IMR-90 (cell line): Measurements from ENCODE around the gene CCDC71. TPM values are rescaled to one million over a fixed set of nuclear protein-coding genes. Genes with fewer than 3 reads are reported as not detected.
A peak's percentile ranks its signal among the peaks of the same experiment; 100 is the strongest.

Experiments used
- ATAC-seq: fragments of 200-7000 bp; cut with Tn5 transposase; 2 replicates; pipeline ENCODE4 v1.9.1; 2020; ENCODE audit warnings: low read depth, mild to moderate bottlenecking, moderate library complexity
- BruUV-seq: library from RNA; stranded (reverse); fragments of 400-500 nt; replicated peaks from 2 replicates; lab custom pipeline; 2021; lab: Mats Ljungman, UMichigan
- CTCF ChIA-PET: fragments of 300-600 bp; formaldehyde crosslinking; extraction: SDS; loops from one replicate; lab custom pipeline; 2021; ENCODE audit warnings: antibody characterized with exemption; lab: Yijun Ruan, JAX
- POLR2A ChIA-PET: fragments of 300-600 bp; sonication (Branson Sonifier 250); formaldehyde crosslinking; loops from one replicate; lab custom pipeline; 2022; ENCODE audit warnings: antibody characterized with exemption; ENCODE audit not compliant: unreplicated experiment; lab: Charles Lee
- DNase-seq: peaks from one replicate; pipeline ENCODE4 v3.0.0; 2013
- H2AFZ ChIP-seq: replicated peaks from 2 replicates; pipeline ENCODE3; 2013; ENCODE audit warnings: low read length, mild to moderate bottlenecking; ENCODE audit not compliant: poor library complexity
- H2AK5ac ChIP-seq: 2 replicates; pipeline ENCODE4 v1.6.1; 2013; ENCODE audit warnings: low read depth, low read length, inconsistent platforms
- H2AK9ac ChIP-seq: replicated peaks from 2 replicates; pipeline ENCODE3; 2013; ENCODE audit warnings: mild to moderate bottlenecking, low read depth, low read length, moderate library complexity; ENCODE audit not compliant: poor library complexity
- H2BK120ac ChIP-seq: 2 replicates; pipeline ENCODE4 v1.6.1; 2013; ENCODE audit warnings: low read depth, low read length, inconsistent platforms
- H2BK15ac ChIP-seq: 3 replicates; pipeline ENCODE4 v1.6.1; 2013; ENCODE audit warnings: low read depth, low read length, inconsistent platforms
- H2BK20ac ChIP-seq: 2 replicates; pipeline ENCODE4 v1.6.1; 2013; ENCODE audit warnings: low read depth, mild to moderate bottlenecking, inconsistent platforms, low read length, moderate library complexity
- H2BK5ac ChIP-seq: 2 replicates; pipeline ENCODE4 v1.6.1; 2013; ENCODE audit warnings: mild to moderate bottlenecking, low read depth, low read length, inconsistent platforms; ENCODE audit not compliant: poor library complexity, severe bottlenecking
- H3K14ac ChIP-seq: replicated peaks from 2 replicates; pipeline ENCODE4 v1.6.1; 2013; ENCODE audit warnings: low read depth, low read length, inconsistent platforms
- H3K18ac ChIP-seq: 2 replicates; pipeline ENCODE4 v1.6.1; 2013; ENCODE audit warnings: low read depth, low read length, control low read depth
- H3K23ac ChIP-seq: 2 replicates; pipeline ENCODE4 v1.6.1; 2013; ENCODE audit warnings: low read depth, low read length, inconsistent platforms
- H3K27ac ChIP-seq: 2 replicates; pipeline ENCODE4 v1.5.1; 2013; ENCODE audit warnings: mild to moderate bottlenecking, control low read depth, low read length; ENCODE audit not compliant: insufficient read depth
- H3K27me3 ChIP-seq: 2 replicates; pipeline ENCODE4 v1.6.1; 2013; ENCODE audit warnings: low read length; ENCODE audit not compliant: control insufficient read depth, insufficient read depth
- H3K36me3 ChIP-seq: 2 replicates; pipeline ENCODE4 v1.6.1; 2013; ENCODE audit warnings: low read length, mixed read lengths; ENCODE audit not compliant: control insufficient read depth, insufficient read depth
- H3K4ac ChIP-seq: 2 replicates; pipeline ENCODE4 v1.6.1; 2013; ENCODE audit warnings: low read depth, low read length, inconsistent platforms
- H3K4me1 ChIP-seq: 2 replicates; pipeline ENCODE4 v1.6.1; 2013; ENCODE audit warnings: low read length, mixed read lengths; ENCODE audit not compliant: control insufficient read depth, insufficient read depth
- H3K4me2 ChIP-seq: 2 replicates; pipeline ENCODE4 v1.6.1; 2013; ENCODE audit warnings: low read depth, mild to moderate bottlenecking, control low read depth, low read length, moderate library complexity
- H3K4me3 ChIP-seq: 2 replicates; pipeline ENCODE4 v1.5.1; 2013; ENCODE audit warnings: low read depth, mild to moderate bottlenecking, control low read depth, low read length, moderate library complexity; ENCODE audit not compliant: insufficient read depth
- H3K56ac ChIP-seq: 2 replicates; pipeline ENCODE4 v1.6.1; 2013; ENCODE audit warnings: low read length, inconsistent platforms; ENCODE audit not compliant: insufficient read depth; ENCODE audit errors: extremely low read depth
- H3K79me1 ChIP-seq, 2 experiments: 2 replicates each; pipeline ENCODE4 v1.6.1; 2013; ENCODE audit warnings: low read length in 2 of 2, inconsistent platforms in 1 of 2, low read depth in 1 of 2
- H3K9ac ChIP-seq: 2 replicates; pipeline ENCODE4 v1.6.1; 2013; ENCODE audit warnings: low read depth, low read length, control low read depth
- H3K9me1 ChIP-seq: 2 replicates; pipeline ENCODE4 v1.6.1; 2013; ENCODE audit warnings: low read length, inconsistent platforms; ENCODE audit not compliant: insufficient read depth
- H3K9me3 ChIP-seq: 2 replicates; pipeline ENCODE4 v1.6.1; 2013; ENCODE audit warnings: low read length; ENCODE audit not compliant: control insufficient read depth, insufficient read depth
- H4K20me1 ChIP-seq: 2 replicates; pipeline ENCODE4 v1.6.1; 2013; ENCODE audit warnings: low read length, inconsistent platforms; ENCODE audit not compliant: insufficient read depth
- H4K5ac ChIP-seq: 2 replicates; pipeline ENCODE4 v1.6.1; 2013; ENCODE audit warnings: mild to moderate bottlenecking, low read depth, low read length, control low read depth
- H4K8ac ChIP-seq, 2 experiments: 2 replicates each; pipeline ENCODE4 v1.6.1; 2013; ENCODE audit warnings: low read depth in 2 of 2, low read length in 2 of 2, control low read depth in 1 of 2, inconsistent platforms in 1 of 2
- H4K91ac ChIP-seq: 2 replicates; pipeline ENCODE4 v1.6.1; 2013; ENCODE audit warnings: low read depth, low read length, inconsistent platforms; ENCODE audit not compliant: insufficient read depth
- BHLHE40 ChIP-seq: fragments of 150-350 bp; IDR thresholded peaks from 2 replicates; pipeline ENCODE4 v1.6.1; 2016; ENCODE audit warnings: mild to moderate bottlenecking, low read depth, low read length
- CEBPB ChIP-seq: IDR thresholded peaks from 2 replicates; pipeline ENCODE4 v1.6.1; 2012; ENCODE audit warnings: low read depth, low read length, improper control_type of control experiment
- CHD1 ChIP-seq: IDR thresholded peaks from 2 replicates; pipeline ENCODE4 v1.6.1; 2012; ENCODE audit warnings: low read depth, low read length, improper control_type of control experiment
- FOS ChIP-seq: fragments of 150-350 bp; IDR thresholded peaks from 2 replicates; pipeline ENCODE4 v1.6.1; 2016; ENCODE audit warnings: low read depth, low read length
- MAFK ChIP-seq: IDR thresholded peaks from 2 replicates; pipeline ENCODE4 v1.6.1; 2012; ENCODE audit warnings: low read depth, low read length, improper control_type of control experiment
- MAZ ChIP-seq: IDR thresholded peaks from 2 replicates; pipeline ENCODE4 v1.6.1; 2012; ENCODE audit warnings: low read depth, mild to moderate bottlenecking, low read length, improper control_type of control experiment, moderate library complexity, borderline replicate concordance
- MXI1 ChIP-seq: IDR thresholded peaks from 2 replicates; pipeline ENCODE4 v1.6.1; 2012; ENCODE audit warnings: low read depth, mild to moderate bottlenecking, low read length, moderate library complexity, borderline replicate concordance
- NFE2L2 ChIP-seq: fragments of 150-350 bp; IDR thresholded peaks from 2 replicates; pipeline ENCODE4 v1.6.1; 2016; ENCODE audit warnings: low read depth, mild to moderate bottlenecking, low read length
- POLR2A ChIP-seq: IDR thresholded peaks from 2 replicates; pipeline ENCODE4 v1.6.1; 2012; ENCODE audit warnings: mild to moderate bottlenecking, low read depth, low read length
- RAD21 ChIP-seq: IDR thresholded peaks from 2 replicates; pipeline ENCODE4 v1.6.1; 2012; ENCODE audit warnings: low read length, improper control_type of control experiment
- RCOR1 ChIP-seq: IDR thresholded peaks from 2 replicates; pipeline ENCODE4 v1.6.1; 2012; ENCODE audit warnings: mild to moderate bottlenecking, low read length, improper control_type of control experiment; ENCODE audit not compliant: insufficient replicate concordance
- RFX5 ChIP-seq: IDR thresholded peaks from 2 replicates; pipeline ENCODE4 v1.8.0; 2012; ENCODE audit warnings: low read depth, mild to moderate bottlenecking, low read length, moderate library complexity
- SMC3 ChIP-seq: fragments of 150-350 bp; IDR thresholded peaks from 2 replicates; pipeline ENCODE4 v1.6.1; 2016; ENCODE audit warnings: low read depth, mild to moderate bottlenecking, antibody characterized with exemption, low read length, moderate library complexity
- WGBS, 2 experiments: methylation state at CpG; one replicate each; pipeline versions ENCODE4 v1.1.5 to v1.1.7; 2013; ENCODE audit warnings: missing lambda C conversion rate in 2 of 2; ENCODE audit not compliant: insufficient read length in 1 of 2; ENCODE audit errors: extremely low coverage in 2 of 2; 5-methylcytosine and 5-hydroxymethylcytosine counted together
- dilution Hi-C: fragments of 300-500 bp; cut with HindIII; formaldehyde crosslinking; loops from one replicate; pipeline ENCODE4 v1.14.3; 2018; ENCODE audit warnings: low sequenced_read_pairs; ENCODE audit not compliant: unreplicated experiment
- in situ Hi-C: fragments of 300-500 bp; cut with MboI; formaldehyde crosslinking; loops from 3 replicates; pipeline ENCODE4 v1.14.3; 2019; ENCODE audit warnings: low sequenced_read_pairs, inconsistent platforms, mixed read lengths
- intact Hi-C: fragments of 100-400 bp; cut with micrococcal nuclease; formaldehyde crosslinking; loops from 2 replicates; pipeline ENCODE4 v1.10.0; 2022
- polyA plus RNA-seq, 3 experiments: library from polyadenylated mRNA; depleted of rRNA; stranded (reverse); fragments of >200 nt; gene quantifications; 2 replicates each; pipeline ENCODE4 v1.2.3, GENCODE V29; 2012; ENCODE audit warnings: low replicate concordance in 1 of 3
- total RNA-seq: library from RNA; depleted of rRNA; stranded (reverse); fragments of >200 nt; gene quantifications from 2 replicates; pipeline ENCODE4 v1.2.3, GENCODE V29; 2012
- TF ChIP-seq, protein P1 (sequence below): conservative IDR thresholded peaks from 2 replicates; pipeline ENCODE4 v1.5.1; 2012; ENCODE audit warnings: mild to moderate bottlenecking, low read depth, low read length, improper control_type of control experiment
- TF ChIP-seq, protein P2 (sequence below): fragments of 150-350 bp; IDR thresholded peaks from 2 replicates; pipeline ENCODE4 v1.6.1; 2017; ENCODE audit warnings: mild to moderate bottlenecking, antibody characterized with exemption, low read length, low read depth
- TF ChIP-seq, protein P3 (sequence below): fragments of 150-350 bp; IDR thresholded peaks from 2 replicates; pipeline ENCODE4 v1.6.1; 2016; ENCODE audit warnings: low read depth, mild to moderate bottlenecking, low read length, moderate library complexity, borderline replicate concordance

Gene CCDC71
- total and polyA plus RNA-seq, 2 of the 4 experiments (the other 2 are of a cell fraction), result 29.4 to 35.9 TPM

DNA sequence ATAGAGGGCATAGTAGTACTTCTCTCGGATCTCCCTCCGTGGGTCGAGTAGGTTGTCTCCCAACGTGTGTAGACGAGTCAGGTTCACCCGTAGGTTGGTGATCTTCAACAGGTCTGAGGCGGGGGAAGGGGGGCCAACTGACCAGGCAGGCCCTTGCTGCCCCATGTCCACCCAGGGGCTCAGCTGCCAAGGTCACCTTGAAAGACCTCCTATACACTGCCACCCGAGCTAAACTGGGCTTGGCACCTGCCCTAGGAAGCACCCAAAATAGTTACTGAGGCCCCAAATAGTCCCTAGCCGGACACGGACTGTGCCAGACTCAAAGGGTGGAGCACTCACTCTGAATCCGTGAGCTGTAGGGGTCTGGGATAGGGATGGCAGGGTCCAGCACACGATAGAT is 35.1 kb downstream of the CCDC71 start:
- Histone ChIP-seq H4K8ac (0 out of 4 replicates have a peak overlapping the region, but pooled peaks of 1 of the 2 experiments have one; percentile 97), H4K5ac (no peak overlapping the region), H3K56ac (no peak overlapping the region), H3K27me3 (no peaks in the 10 kb centered on the region), H3K18ac (no peak overlapping the region), H3K4me3 (no peak overlapping the region), H2BK5ac (no peak overlapping the region), H3K23ac (peak overlapping the region; percentile 81; the same call in 1 of the 2 replicates), H2BK120ac (no peak overlapping the region), H3K4ac (peak overlapping the region; percentile 9; the same call in 1 of the 2 replicates), H3K9ac (no peak overlapping the region), H3K9me1 (peaks cover 37% of the 10 kb centered on the region), H3K36me3 (peaks cover 47% of the 10 kb centered on the region), H2AK5ac (0 out of 2 replicates have a peak overlapping the region, but pooled peaks have one; percentile 26), H3K79me1 (peaks cover 23 to 72% of the 10 kb centered on the region in 2 experiments), H3K4me1 (peaks cover 9% of the 10 kb centered on the region), H3K14ac (0 out of 2 replicates have a peak overlapping the region, but pooled peaks have one; percentile 98), H2BK20ac (no peak overlapping the region), H3K4me2 (peak overlapping the region; percentile 66; the same call in 1 of the 2 replicates), H4K91ac (no peak overlapping the region), H2BK15ac (no peak overlapping the region), H3K9me3 (no peaks in the 10 kb centered on the region), H2AK9ac (peak overlapping the region; percentile 99), H4K20me1 (peaks cover 12% of the 10 kb centered on the region), H3K27ac (no peak overlapping the region), H2AFZ (no peak overlapping the region)
- BruUV-seq, result no TSS peak
- in situ Hi-C loops, result no loop called here
- ChIA-PET CTCF (no interaction called here), POLR2A (no interaction called here)
- intact Hi-C loops, result no loop called here
- dilution Hi-C loops, result no loop called here
- ATAC-seq (no peak), DNase-seq (no peak)
- no peak for TF ChIP-seq RAD21
- no peak for TF ChIP-seq CHD1
- TF ChIP-seq BHLHE40, result no peak
- no peak for TF ChIP-seq FOS
- TF ChIP-seq, protein P1, sequence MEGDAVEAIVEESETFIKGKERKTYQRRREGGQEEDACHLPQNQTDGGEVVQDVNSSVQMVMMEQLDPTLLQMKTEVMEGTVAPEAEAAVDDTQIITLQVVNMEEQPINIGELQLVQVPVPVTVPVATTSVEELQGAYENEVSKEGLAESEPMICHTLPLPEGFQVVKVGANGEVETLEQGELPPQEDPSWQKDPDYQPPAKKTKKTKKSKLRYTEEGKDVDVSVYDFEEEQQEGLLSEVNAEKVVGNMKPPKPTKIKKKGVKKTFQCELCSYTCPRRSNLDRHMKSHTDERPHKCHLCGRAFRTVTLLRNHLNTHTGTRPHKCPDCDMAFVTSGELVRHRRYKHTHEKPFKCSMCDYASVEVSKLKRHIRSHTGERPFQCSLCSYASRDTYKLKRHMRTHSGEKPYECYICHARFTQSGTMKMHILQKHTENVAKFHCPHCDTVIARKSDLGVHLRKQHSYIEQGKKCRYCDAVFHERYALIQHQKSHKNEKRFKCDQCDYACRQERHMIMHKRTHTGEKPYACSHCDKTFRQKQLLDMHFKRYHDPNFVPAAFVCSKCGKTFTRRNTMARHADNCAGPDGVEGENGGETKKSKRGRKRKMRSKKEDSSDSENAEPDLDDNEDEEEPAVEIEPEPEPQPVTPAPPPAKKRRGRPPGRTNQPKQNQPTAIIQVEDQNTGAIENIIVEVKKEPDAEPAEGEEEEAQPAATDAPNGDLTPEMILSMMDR, result no peak
- TF ChIP-seq, protein P2, sequence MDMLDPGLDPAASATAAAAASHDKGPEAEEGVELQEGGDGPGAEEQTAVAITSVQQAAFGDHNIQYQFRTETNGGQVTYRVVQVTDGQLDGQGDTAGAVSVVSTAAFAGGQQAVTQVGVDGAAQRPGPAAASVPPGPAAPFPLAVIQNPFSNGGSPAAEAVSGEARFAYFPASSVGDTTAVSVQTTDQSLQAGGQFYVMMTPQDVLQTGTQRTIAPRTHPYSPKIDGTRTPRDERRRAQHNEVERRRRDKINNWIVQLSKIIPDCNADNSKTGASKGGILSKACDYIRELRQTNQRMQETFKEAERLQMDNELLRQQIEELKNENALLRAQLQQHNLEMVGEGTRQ, result no peak
- TF ChIP-seq POLR2A, result no peak
- no peak for TF ChIP-seq SMC3
- TF ChIP-seq NFE2L2, result no peak
- TF ChIP-seq CEBPB, result no peak
- TF ChIP-seq MXI1, result no peak
- TF ChIP-seq, protein P3, sequence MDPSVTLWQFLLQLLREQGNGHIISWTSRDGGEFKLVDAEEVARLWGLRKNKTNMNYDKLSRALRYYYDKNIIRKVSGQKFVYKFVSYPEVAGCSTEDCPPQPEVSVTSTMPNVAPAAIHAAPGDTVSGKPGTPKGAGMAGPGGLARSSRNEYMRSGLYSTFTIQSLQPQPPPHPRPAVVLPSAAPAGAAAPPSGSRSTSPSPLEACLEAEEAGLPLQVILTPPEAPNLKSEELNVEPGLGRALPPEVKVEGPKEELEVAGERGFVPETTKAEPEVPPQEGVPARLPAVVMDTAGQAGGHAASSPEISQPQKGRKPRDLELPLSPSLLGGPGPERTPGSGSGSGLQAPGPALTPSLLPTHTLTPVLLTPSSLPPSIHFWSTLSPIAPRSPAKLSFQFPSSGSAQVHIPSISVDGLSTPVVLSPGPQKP, result no peak
- no peak for TF ChIP-seq MAFK
- no peak for TF ChIP-seq RCOR1
- TF ChIP-seq RFX5, result no peak
- TF ChIP-seq MAZ, result no peak
- WGBS, 2 experiments, result 90% methylated on average over 6 of the region's 12 CpGs; no CpG with 5 or more reads in 1 of the 2 experiments
